Activated T-cell treated with anti-CD3 and anti-CD28 coated beads for 4 hours (primary cell): ENCODE results near the gene FGF3.

Experiments
- DNase-seq: peaks from one replicate; pipeline ENCODE4 v3.0.0-alpha.2; 2020

FGF3 gene

DNA sequence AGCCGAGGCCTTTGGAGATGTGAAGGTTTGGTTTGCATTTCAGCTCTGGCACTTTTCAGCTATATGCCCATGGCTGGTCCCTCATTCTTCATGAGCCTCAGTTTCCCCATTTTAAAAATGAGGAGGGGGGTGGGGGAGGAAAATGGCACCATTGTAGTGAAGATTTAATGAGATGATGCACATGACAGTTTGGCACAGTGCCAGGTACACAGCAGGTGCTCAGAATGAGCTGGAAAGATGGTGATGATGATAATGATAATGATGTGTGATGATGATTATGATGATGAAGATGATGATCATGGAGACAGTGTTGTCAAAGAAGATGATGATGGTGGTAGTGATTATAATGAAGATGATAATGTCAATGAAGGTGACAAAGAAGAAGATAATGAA, 24.3 kb upstream of the FGF3 start:
- DNase-seq, result no peak

GRCh38 chr11:69842746-69843528, 23.7 kb upstream of the FGF3 start:
- DNase-seq, result no peak

DNA sequence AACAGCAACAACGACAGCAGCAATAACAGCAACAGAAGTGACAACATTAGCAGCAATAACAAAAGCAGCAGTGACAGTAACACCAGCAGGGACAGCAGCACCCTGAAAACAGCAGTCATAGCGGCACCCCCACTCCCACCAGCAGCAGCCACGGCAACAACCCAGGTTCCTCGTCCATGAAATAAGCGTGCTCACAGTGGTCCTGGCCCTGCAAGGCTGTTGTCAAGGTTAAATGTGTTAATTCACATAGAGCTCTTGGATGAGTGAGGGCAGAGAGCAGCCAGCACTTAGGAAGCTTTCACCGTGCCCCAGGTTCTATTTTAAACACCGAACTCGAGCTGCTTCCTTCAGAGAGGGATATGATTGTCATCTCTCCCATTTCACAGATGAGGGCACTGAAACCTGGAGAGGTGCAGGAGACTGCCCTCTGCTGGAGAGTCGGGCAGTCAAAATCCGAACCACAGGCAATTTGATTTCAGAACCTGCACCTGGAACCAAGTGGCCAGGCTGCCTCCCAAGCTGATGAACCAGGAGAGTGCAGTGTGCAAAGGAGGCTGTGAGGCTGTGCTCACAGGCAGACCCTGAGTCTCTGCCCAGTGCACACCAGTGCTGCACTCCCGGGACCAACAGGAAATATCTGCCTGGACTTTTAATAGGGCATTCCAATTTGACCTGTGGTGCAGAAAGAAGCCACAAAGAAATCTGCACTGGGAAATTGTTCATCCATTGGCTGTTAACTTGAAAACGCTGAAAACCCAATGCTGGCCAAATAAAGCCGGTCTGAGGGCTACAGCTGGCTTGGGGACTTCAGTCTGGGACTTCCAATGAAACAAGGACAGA, 22.9 kb upstream of the FGF3 start:
- DNase-seq, result no peak

GRCh38 chr11:69841170-69841858, 22.1 kb upstream of the FGF3 start:
- DNase-seq, result no peak

GRCh38 chr11:69840371-69841169, 21.4 kb upstream of the FGF3 start:
- no peak for DNase-seq

DNA sequence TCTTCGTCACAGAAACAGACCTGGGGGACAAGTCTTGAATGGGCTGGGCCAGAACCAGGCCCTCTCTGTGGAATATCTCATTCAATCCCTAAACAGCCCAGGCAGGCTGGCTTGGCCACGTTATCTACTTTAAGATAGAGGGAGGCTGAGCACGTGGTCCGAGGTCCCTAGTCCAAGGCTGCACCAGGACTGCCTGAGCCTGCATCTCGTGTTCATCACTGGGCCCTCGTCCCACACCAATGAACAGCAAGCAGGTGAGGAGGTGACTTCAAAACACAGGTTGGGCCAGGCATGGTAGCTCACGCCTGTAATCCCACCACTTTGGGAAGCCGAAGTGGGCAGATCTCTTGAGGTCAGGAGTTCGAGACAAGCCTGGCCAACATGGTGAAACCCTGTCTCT, 20.3 kb upstream of the FGF3 start:
- DNase-seq, result no peak

DNA sequence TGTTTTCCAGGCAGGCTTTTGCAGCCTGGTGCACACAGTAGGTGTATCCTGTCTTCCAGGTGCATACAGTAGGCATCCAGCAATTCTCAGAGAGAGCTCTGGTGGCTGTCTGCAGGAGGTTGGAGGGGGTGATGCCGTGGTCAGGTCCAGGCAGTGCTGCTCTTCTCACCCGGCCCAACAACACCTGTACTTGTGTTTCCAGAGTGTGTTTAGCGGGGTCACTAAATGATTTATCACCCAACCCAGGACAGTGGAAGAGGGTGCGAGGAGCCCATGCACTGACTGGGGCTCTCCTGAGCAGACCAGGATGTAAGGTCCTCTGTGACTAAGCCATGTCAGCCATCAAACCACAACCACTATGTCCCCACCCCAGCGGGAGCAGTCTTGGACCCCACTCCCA, 18.6 kb upstream of the FGF3 start:
- no peak for DNase-seq

DNA sequence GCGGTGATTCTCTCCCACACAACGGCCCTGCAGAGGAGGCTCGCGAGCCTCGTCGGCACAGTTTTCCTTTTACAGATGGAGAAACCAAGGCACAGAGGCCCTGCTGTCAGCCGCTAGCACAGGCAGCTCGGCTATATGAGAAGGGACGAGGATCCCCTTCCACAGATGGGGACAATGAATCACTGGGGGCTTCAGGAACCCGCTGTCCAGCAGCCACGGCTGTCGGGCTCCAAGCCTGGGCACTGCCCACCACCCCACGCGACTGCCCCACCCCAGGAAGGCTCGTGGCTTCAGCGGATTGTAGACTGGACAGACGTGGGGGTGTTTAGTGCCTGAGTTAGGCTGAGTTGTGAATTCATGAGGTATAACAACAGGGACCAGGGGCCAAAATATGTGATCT, 17.2 kb upstream of the FGF3 start:
- no peak for DNase-seq

GRCh38 chr11:69834811-69835800, 15.9 kb upstream of the FGF3 start:
- no peak for DNase-seq

DNA sequence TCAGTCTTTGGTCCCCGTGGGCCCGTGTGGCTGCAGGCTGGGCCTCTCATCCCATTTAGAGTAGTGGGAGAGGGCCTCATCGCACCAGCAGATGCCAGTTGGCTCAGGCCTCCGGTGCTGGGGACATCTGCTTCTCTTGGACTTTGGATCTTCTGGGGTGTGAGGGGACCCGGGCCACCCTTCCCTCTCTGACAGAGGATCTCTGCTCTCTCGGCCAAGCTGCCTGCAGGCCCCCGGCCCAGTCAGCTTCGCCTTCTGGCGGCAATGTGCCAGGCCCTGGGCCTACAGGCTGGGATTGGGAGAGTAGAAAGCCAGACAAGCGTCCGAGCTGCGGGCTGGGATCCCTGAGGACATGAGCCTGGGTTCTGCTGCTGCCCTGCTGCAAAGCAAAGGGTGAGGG, 15.0 kb upstream of the FGF3 start:
- no peak for DNase-seq

DNA sequence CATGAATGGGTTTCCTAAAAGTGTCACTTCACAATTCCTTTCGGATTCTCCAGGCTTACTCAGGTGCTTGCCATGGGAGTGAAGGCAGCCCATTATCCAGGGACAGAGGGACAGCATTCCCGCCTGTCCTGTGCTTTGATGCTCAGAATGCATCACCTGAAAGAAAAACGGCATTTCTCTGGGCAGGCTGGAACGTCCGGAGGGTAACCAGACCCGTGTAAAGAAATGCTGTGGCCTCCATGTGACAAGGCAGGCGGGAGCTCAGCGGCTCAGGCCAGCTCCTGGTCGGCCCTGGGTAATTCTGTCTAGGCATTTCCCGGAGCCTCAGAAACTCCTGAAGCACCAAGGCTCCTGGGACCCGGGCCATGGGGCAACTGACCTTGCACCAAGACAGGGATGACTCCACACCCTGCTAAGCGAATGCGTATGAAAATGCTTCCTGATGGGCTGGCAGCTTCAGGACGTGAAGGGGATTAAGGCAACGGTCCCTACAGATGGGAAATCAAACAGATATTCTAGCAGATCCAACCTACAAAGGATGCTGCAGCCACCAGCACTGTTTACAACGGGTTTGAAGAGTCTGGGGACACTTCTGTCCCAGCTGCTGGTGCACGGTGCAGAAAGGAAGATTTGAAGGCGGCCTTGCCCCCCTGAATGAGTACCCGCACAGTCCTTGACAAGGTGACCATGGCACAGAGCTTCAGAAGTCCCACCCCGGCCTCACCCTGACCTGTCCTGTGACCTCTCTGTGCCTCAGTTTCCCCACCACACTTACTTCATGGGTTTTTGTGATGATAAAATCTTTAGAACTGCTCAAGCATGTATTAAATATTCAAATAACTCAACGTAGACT, 13.6 kb upstream of the FGF3 start:
- DNase-seq, result no peak

GRCh38 chr11:69831985-69832384, 12.8 kb upstream of the FGF3 start:
- DNase-seq, result no peak

GRCh38 chr11:69830086-69830485, 10.9 kb upstream of the FGF3 start:
- DNase-seq, result no peak

DNA sequence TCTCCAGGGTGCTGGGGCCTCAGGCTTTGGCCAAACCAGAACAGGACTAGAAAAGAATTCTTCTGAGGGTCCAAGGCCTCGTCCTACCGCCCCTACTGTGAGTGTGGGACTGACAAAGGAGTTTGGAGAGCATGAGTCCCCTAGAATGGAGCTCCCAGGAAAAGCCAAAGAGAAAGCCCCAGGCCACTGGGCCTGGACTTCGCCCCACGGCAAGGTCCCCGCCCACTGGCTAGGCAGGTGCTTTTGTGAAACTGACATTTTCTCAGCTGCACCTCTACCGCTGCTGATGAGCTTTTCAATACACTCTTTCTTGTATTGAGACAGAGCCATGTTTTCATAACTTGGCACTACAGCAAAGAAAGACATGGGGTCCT, 9.7 kb upstream of the FGF3 start:
- DNase-seq, result no peak

GRCh38 chr11:69828276-69828970, 9.2 kb upstream of the FGF3 start:
- no peak for DNase-seq

- no peak for DNase-seq
Measured at GRCh38 chr11:69826773-69827172, 7.6 kb upstream of the FGF3 start.

- DNase-seq, result no peak
Measured at GRCh38 chr11:69825941-69826340, 6.7 kb upstream of the FGF3 start.

GRCh38 chr11:69825037-69825834, 6.0 kb upstream of the FGF3 start:
- DNase-seq, result no peak

DNA sequence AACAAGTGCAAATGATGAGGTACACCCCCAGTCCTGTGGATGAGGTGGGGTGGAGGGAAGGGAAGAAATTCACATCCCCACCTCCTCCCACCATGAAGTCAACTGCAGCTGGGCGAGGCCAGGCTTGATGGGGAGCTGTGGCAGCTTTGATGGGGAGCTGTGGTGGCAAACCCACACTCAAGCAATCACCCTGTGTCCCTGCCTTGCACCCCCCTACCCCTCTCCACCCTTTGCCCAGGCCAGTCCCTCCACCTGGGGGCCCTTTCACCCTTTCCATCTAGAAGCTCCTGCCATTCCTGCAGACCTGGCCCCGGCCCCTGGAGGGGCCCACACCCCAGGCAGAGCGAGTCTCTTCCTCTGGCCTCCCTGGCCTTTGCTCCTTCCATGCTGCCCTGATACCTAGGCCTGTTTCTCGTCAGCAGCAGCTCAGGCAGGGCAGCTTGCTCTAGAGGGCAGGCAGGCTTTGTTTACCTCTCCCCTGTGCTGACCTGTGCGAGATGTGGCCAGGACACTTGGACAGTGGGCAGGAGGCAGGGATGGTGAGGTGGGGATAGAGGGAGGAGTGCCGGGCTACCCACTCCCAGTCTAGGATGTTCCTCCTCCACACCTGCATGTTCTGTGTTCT, 4.5 kb upstream of the FGF3 start:
- no peak for DNase-seq
